ENCODE measurements around the gene RBM6. TPM values are rescaled to one million over a fixed set of nuclear protein-coding genes. Genes with fewer than 3 reads are reported as not detected.

RBM6 gene
- total and polyA plus RNA-seq, 9 of the 15 experiments (the other 6 are each of a cell fraction or from before 2014, with no cell fraction given): 19.9 to 82.2 (median 57.8) TPM

DNA sequence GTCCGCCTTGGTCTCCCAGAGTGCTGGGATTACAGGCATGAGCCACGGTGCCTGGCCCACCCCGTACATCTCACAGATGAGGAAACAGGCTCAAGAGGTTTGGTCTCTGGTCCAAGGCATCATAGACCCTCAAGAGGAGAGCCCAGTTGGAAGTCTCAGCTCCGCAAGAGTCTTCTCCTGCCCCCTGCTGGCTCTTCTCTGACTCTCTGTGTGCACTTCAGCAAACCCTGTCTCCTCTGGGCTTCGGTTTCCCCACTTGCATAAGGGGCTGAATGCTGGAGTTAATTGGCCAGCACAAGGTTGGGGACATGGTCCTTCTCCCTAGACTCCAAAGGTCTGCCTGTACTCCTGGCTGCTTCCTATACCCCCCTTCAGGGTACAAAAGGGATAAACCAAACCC is 40.1 kb upstream of the RBM6 start (continued):
- TF ChIP-seq, protein P1, sequence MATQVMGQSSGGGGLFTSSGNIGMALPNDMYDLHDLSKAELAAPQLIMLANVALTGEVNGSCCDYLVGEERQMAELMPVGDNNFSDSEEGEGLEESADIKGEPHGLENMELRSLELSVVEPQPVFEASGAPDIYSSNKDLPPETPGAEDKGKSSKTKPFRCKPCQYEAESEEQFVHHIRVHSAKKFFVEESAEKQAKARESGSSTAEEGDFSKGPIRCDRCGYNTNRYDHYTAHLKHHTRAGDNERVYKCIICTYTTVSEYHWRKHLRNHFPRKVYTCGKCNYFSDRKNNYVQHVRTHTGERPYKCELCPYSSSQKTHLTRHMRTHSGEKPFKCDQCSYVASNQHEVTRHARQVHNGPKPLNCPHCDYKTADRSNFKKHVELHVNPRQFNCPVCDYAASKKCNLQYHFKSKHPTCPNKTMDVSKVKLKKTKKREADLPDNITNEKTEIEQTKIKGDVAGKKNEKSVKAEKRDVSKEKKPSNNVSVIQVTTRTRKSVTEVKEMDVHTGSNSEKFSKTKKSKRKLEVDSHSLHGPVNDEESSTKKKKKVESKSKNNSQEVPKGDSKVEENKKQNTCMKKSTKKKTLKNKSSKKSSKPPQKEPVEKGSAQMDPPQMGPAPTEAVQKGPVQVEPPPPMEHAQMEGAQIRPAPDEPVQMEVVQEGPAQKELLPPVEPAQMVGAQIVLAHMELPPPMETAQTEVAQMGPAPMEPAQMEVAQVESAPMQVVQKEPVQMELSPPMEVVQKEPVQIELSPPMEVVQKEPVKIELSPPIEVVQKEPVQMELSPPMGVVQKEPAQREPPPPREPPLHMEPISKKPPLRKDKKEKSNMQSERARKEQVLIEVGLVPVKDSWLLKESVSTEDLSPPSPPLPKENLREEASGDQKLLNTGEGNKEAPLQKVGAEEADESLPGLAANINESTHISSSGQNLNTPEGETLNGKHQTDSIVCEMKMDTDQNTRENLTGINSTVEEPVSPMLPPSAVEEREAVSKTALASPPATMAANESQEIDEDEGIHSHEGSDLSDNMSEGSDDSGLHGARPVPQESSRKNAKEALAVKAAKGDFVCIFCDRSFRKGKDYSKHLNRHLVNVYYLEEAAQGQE (IDR thresholded peaks at IDR 0.05; ENCODE audit: borderline replicate concordance): peak; percentile 36; the same call in 1 of the 2 replicates
- TF ChIP-seq, protein P1 (CRISPR knock-in tag; IDR thresholded peaks at IDR 0.05; ENCODE audit: low read depth): no peak
- TF ChIP-seq, protein P2, sequence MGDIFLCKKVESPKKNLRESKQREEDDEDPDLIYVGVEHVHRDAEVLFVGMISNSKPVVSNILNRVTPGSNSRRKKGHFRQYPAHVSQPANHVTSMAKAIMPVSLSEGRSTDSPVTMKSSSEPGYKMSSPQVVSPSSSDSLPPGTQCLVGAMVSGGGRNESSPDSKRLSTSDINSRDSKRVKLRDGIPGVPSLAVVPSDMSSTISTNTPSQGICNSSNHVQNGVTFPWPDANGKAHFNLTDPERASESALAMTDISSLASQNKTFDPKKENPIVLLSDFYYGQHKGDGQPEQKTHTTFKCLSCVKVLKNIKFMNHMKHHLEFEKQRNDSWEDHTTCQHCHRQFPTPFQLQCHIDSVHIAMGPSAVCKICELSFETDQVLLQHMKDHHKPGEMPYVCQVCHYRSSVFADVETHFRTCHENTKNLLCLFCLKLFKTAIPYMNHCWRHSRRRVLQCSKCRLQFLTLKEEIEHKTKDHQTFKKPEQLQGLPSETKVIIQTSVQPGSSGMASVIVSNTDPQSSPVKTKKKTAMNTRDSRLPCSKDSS (IDR thresholded peaks at IDR 0.05; ENCODE audit: low read depth, partially characterized antibody): no peak
